HEK293T (cell line): Measurements from ENCODE around the gene RAB11FIP5.

Experiments
- FOXA1 ChIP-seq: fragments of 450-650 bp; IDR thresholded peaks from 2 replicates; pipeline ENCODE4 v1.6.1; 2016; ENCODE audit warnings: mild to moderate bottlenecking
- FOXM1 ChIP-seq: fragments of 450-650 bp; IDR thresholded peaks from 2 replicates; pipeline ENCODE4 v1.6.1; 2017; ENCODE audit warnings: mild to moderate bottlenecking, borderline replicate concordance
- LEF1 ChIP-seq: fragments of 450-650 bp; IDR thresholded peaks from 2 replicates; pipeline ENCODE4 v1.6.1; 2017; ENCODE audit warnings: mild to moderate bottlenecking, borderline replicate concordance
- SP1 ChIP-seq: fragments of 450-650 bp; IDR thresholded peaks from 2 replicates; pipeline ENCODE4 v1.6.1; 2017
- SUZ12 ChIP-seq: fragments of 450-650 bp; IDR thresholded peaks from 2 replicates; pipeline ENCODE4 v1.6.1; 2016; ENCODE audit warnings: mild to moderate bottlenecking
- TARDBP ChIP-seq: fragments of 450-650 bp; IDR thresholded peaks from 2 replicates; pipeline ENCODE4 v1.6.1; 2016

DNA sequence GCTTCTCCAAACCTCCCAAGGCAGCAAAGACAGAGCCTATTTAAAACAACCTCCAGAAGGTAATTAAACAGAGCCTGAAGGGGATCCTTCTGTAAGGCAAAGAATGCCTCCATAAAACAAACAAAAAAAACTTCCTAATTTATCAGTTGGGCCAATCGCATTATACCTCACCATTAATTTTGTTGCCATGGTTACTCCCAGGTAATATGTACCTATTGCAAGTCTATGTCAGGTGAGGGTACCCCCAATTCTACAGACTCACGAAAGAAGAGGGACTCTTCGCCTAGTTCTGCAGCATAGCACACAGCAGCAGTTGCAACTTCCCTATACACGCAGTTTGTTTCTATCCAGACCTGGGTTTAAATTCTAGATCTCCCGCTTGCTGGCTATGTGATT is 80.0 kb downstream of the RAB11FIP5 start:
- TF ChIP-seq FOXM1, result no peak
- TF ChIP-seq TARDBP, result no peak
- TF ChIP-seq SUZ12, result no peak
- no peak for TF ChIP-seq SP1
- TF ChIP-seq LEF1, result no peak
- no peak for TF ChIP-seq FOXA1
